Subcutaneous adipose tissue (tissue), 4 donors: ENCODE results near the gene CNPY3. TPM values are rescaled to one million over a fixed set of nuclear protein-coding genes. Genes with fewer than 3 reads are reported as not detected.

Experiments
- CTCF ChIP-seq: fragments of 450-650 bp; IDR thresholded peaks from one replicate; pipeline ENCODE4 v1.5.1; 2016; ENCODE audit warnings: low read depth, mild to moderate bottlenecking, control low read depth, antibody characterized with exemption, moderate library complexity
- total RNA-seq, 4 donors: library from RNA; depleted of rRNA; stranded (reverse); fragments of >200 nt; gene quantifications; one replicate each; pipeline ENCODE4 v1.1.0, GENCODE V29; 2016

CNPY3 gene
- total RNA-seq, 4 donors from 2014 or later, result 15.0 to 48.3 (median 26.1) TPM

GRCh38 chr6:42940493-42941045 is 11.3 kb downstream of the CNPY3 start:
- no peak for TF ChIP-seq CTCF

DNA sequence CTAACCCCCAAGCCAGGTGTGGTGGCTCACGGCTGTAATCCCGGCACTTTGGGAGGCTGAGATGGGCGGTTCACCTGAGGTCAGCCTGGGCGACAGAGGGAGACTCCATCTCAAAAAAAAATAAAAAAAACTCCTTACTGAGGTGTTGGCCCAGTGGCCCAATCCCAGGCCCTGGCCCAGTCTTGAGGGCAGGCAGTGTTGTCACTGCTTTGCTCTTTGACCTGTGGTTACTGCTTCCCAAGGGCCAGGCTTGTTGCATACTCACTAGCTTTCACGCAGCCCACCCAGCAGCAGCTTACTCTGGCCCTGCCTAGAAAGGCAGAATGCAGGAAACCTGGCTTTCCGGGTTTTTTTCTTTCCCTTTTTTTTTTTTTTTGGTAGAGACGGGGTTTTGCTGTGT is 13.2 kb downstream of the CNPY3 start:
- TF ChIP-seq CTCF, result no peak

DNA sequence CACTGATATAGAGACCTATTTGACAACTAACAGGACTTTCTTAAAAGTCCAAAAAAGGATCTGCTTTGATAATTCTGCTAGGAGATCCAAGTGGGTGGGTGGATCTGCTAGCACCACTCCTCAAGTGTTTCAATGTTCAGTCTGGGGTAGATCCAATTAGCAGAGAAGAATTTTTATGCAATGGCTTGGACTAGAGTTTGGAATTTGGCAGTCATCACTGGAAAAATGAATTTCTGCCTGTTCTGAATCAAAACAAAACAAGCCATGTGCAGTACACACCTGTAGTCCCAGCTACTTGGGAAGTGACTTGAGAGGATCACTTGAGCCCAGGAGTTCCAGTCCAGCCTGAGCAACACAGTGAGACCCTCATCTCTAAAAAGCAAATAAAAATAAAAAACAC is 18.7 kb downstream of the CNPY3 start:
- TF ChIP-seq CTCF, result no peak

- TF ChIP-seq CTCF, result no peak
Observed at GRCh38 chr6:42952389-42952788, 23.1 kb downstream of the CNPY3 start.

GRCh38 chr6:42958125-42958524 is 28.8 kb downstream of the CNPY3 start:
- no peak for TF ChIP-seq CTCF

DNA sequence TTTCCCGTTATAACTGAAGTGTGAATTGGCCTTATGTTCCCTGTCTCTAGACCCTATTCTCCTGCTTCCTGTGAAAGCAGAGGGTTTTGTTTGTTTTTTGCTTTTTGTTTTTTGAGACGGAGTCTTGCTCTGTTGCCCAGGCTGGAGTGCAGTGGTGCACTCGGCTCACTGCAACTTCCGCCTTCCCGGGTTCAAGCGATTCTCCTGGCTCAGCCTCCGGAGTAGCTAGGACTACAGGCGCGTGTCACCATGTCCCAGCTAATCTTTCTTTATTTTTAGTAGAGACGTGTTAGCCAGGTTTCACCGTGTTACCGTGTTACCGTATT is 30.6 kb downstream of the CNPY3 start:
- no peak for TF ChIP-seq CTCF

GRCh38 chr6:42960243-42961019 is 31.2 kb downstream of the CNPY3 start, which contains the start of gene GNMT:
Gene GNMT, plus strand, starts transcription at chr6:42960754. Its CDS starts 14 bp downstream, at chr6:42960768.
- no peak for TF ChIP-seq CTCF
